Spleen (tissue), 11 donors: ENCODE measurements around the gene TCF20. TPM values are rescaled to one million over a fixed set of nuclear protein-coding genes. Genes with fewer than 3 reads are reported as not detected.

ENCODE experiments used
- DNase-seq: peaks from one replicate; pipeline ENCODE4 v3.0.0-alpha.2; 2020
- H3K27ac ChIP-seq, 8 donors: fragments of 200-600 bp; sonication (generic) in 7 of 8; 1 replicate in 4 of 8; 2 replicates in 4 of 8; pipeline versions ENCODE4 v1.5.0 to v1.8.0; 2016 to 2021; ENCODE audit warnings: inconsistent platforms in 4 of 8, mild to moderate bottlenecking in 4 of 8, moderate library complexity in 1 of 8
- H3K27me3 ChIP-seq, 7 donors: fragments of 200-600 bp; sonication (generic) in 6 of 7; replicated peaks in 1 of 7; 1 replicate in 4 of 7; 2 replicates in 3 of 7; pipeline versions ENCODE4 v1.5.0 to v1.8.0; 2016 to 2021; ENCODE audit warnings: inconsistent platforms in 3 of 7, mild to moderate bottlenecking in 1 of 7
- H3K36me3 ChIP-seq, 6 donors: fragments of 200-600 bp; sonication (generic) in 5 of 6; 1 replicate in 4 of 6; 2 replicates in 2 of 6; pipeline versions ENCODE4 v1.5.0 to v1.8.0; 2016 to 2021; ENCODE audit warnings: inconsistent platforms in 2 of 6
- H3K4me1 ChIP-seq, 6 donors: fragments of 200-600 bp; sonication (generic) in 5 of 6; 1 replicate in 3 of 6; 2 replicates in 3 of 6; pipeline versions ENCODE4 v1.5.0 to v1.8.0; 2016 to 2021; ENCODE audit warnings: inconsistent platforms in 3 of 6
- H3K4me3 ChIP-seq, 8 donors: fragments of 200-600 bp; sonication (generic) in 7 of 8; 1 replicate in 4 of 8; 2 replicates in 4 of 8; pipeline versions ENCODE4 v1.5.0 to v1.8.0; 2016 to 2021; ENCODE audit warnings: inconsistent platforms in 4 of 8, mild to moderate bottlenecking in 4 of 8, moderate library complexity in 2 of 8
- H3K9me3 ChIP-seq, 8 donors: fragments of 200-600 bp; sonication (generic) in 7 of 8; 1 replicate in 4 of 8; 2 replicates in 4 of 8; pipeline versions ENCODE4 v1.5.0 to v1.8.0; 2016 to 2021; ENCODE audit warnings: inconsistent platforms in 4 of 8
- CTCF ChIP-seq, 11 experiments: fragments of 200-600 bp in 7 of 11; fragments of 450-650 bp in 4 of 11; sonication (generic) in 4 of 11; IDR thresholded peaks in 8 of 11; conservative IDR thresholded peaks in 3 of 11; 1 replicate in 7 of 11; 2 replicates in 4 of 11; pipeline versions ENCODE4 v1.4.0 to v1.8.0; 2016 to 2021; ENCODE audit warnings: antibody characterized with exemption in 11 of 11, inconsistent platforms in 4 of 11, mild to moderate bottlenecking in 1 of 11
- POLR2A ChIP-seq, 3 donors: fragments of 450-650 bp; IDR thresholded peaks; one replicate each; pipeline ENCODE4 v1.5.1; 2017; ENCODE audit warnings: antibody characterized with exemption in 3 of 3, mild to moderate bottlenecking in 1 of 3
- POLR2AphosphoS5 ChIP-seq, 3 donors: sonication (generic); formaldehyde crosslinking; IDR thresholded peaks; one replicate each; pipeline ENCODE4 v1.5.1; 2017; ENCODE audit warnings: antibody characterized with exemption in 3 of 3
- WGBS, 5 donors: extraction: QIAGEN DNeasy Blood & Tissue Kit in 3 of 5; methylation state at CpG; one replicate each; pipeline versions ENCODE4 v1.1.5 to v1.1.7; 2013 to 2018; 5-methylcytosine and 5-hydroxymethylcytosine counted together
- intact Hi-C: fragments of 100-400 bp; cut with DNase I; formaldehyde crosslinking; loops from one replicate; pipeline ENCODE4 v1.15.0; 2023; ENCODE audit warnings: low total_unique reads
- polyA plus RNA-seq, 3 donors: library from polyadenylated mRNA; stranded (reverse); fragments of 200-250 nt; gene quantifications; one replicate each; pipeline ENCODE4 v1.2.1, GENCODE V29; 2013
- total RNA-seq, 7 donors: library from RNA; depleted of rRNA in 3 of 7; stranded (reverse); fragments of >200 nt in 3 of 7; fragmentation: NEBNext Ultra II Directional in 4 of 7; extraction: Animal tissue kit (Norgen Biotek cat#: 25700) in 4 of 7; gene quantifications; one replicate each; pipeline versions ENCODE4 v1.1.0 to v1.2.1, GENCODE V29; 2016 to 2021
- donor health status: healthy with polysubstance abuse.
- donor health status: DM: no; HTN: no; CAD: no; lungs with moderate emphysema.
- donor health status: DM: no; HTN: no; CAD: no.
- donor health status: Bipolar disorder and iron deficiency.
- donor health status: healthy.
- donor health status: DM: no; HTN: no; CAD: no.
- donor health status: DM: yes; HTN: yes; CAD: no.

TCF20 gene
- total and polyA plus RNA-seq, 10 donors: 4.4 to 54.1 (median 41.9) TPM

GRCh38 chr22:42296883-42297282, 26.4 kb upstream of the TCF20 start:
- DNase-seq: no peak
- Histone ChIP-seq H3K4me1 (peaks cover 25 to 72% (median 55%) of the 10 kb centered on the region in 6 donors), H3K9me3 (no peaks in the 10 kb centered on the region), H3K27me3 (no peaks in the 10 kb centered on the region), H3K36me3 (no peaks in the 10 kb centered on the region), H3K4me3 (no peak overlapping the region), H3K27ac (no peak overlapping the region)
- 90 to 98% (median 93%) methylated on average over 3 of the region's 3 CpGs for WGBS, 5 donors
- TF ChIP-seq POLR2AphosphoS5 (IDR thresholded peaks at IDR 0.05) (no peak), POLR2A (IDR thresholded peaks at IDR 0.05) (no peak), CTCF (IDR thresholded peaks at IDR 0.05 in 8 of 11, conservative IDR thresholded peaks at IDR 0.05 in 3 of 11) (no peak)
- intact Hi-C loops: no loop called here

- H3K27me3 ChIP-seq: no peaks in the 10 kb centered on the region
- no peak overlapping the region for H3K4me3 ChIP-seq
- peak overlapping the region in 1 of 8 donors; percentile 5 for H3K27ac ChIP-seq
- no peak for DNase-seq
- H3K4me1 ChIP-seq: peaks cover 25 to 67% (median 51%) of the 10 kb centered on the region in 6 donors
- H3K36me3 ChIP-seq: no peaks in the 10 kb centered on the region
- intact Hi-C loops: no loop called here
- H3K9me3 ChIP-seq: no peaks in the 10 kb centered on the region
- 17 to 38% (median 26%) methylated on average over 8 to 19 of the region's 19 CpGs for WGBS, 5 donors
- TF ChIP-seq POLR2AphosphoS5 (IDR thresholded peaks at IDR 0.05) (peak in 1 of 3 donors; percentile 59), POLR2A (IDR thresholded peaks at IDR 0.05) (no peak), CTCF (IDR thresholded peaks at IDR 0.05 in 8 of 11, conservative IDR thresholded peaks at IDR 0.05 in 3 of 11) (peak in 2 of 11 experiments; percentile 26 to 31)
Observed at GRCh38 chr22:42296381-42296853, 26.0 kb upstream of the TCF20 start.

- no peaks in the 10 kb centered on the region for H3K36me3 ChIP-seq
- H3K9me3 ChIP-seq: no peaks in the 10 kb centered on the region
- H3K4me3 ChIP-seq: no peak overlapping the region
- no peaks in the 10 kb centered on the region for H3K27me3 ChIP-seq
- H3K4me1 ChIP-seq: peaks cover 9 to 46% (median 29%) of the 10 kb centered on the region in 6 donors
- no peak for DNase-seq
- H3K27ac ChIP-seq: no peak overlapping the region
- intact Hi-C loops: no loop called here
- TF ChIP-seq POLR2A (IDR thresholded peaks at IDR 0.05): no peak
- TF ChIP-seq CTCF (IDR thresholded peaks at IDR 0.05 in 8 of 11, conservative IDR thresholded peaks at IDR 0.05 in 3 of 11): no peak
- no peak for TF ChIP-seq POLR2AphosphoS5 (IDR thresholded peaks at IDR 0.05)
- WGBS, 5 donors: 43 to 52% (median 46%) methylated on average over 17 to 22 of the region's 22 CpGs
Observed at GRCh38 chr22:42294034-42294985, 23.9 kb upstream of the TCF20 start.
